ENCODE results near the gene NIM1K. TPM values are rescaled to one million over a fixed set of nuclear protein-coding genes. Genes with fewer than 3 reads are reported as not detected.
"Not testable (repeated sequence)": the region's sequence is repeated elsewhere in the genome, so short reads cannot be mapped to it uniquely, and the experiment has no call there.

NIM1K gene
- total RNA-seq, 3 donors from 2014 or later (not counting 1 experiment from before 2014, with no cell fraction given): 0.28 to 0.40 (median 0.36) TPM

DNA sequence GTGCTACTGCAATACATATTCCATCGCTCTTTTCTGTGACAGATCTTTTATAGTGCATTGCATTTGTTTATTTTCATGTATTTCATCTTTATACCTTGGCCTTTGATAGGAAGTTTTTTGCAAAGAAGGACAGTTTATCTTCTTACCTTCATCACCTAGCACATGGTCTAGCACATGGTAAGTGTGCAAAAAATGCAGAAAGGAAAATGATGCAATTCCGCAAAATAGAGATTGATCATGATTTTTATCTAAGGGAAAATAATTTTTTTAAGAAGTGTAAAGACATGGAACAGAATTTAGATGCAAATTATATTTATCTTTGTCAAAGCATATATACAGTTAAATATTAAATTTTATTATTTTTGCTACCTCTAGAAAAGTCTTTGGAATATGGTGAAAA lies 19.2 kb upstream of the NIM1K start:
- DNase-seq: no peak
- Mint-ChIP-seq H3K27me3 (ENCODE audit: low read depth in 2 of 2) (no peaks in the 10 kb centered on the region), H3K4me1 (peaks cover 8 to 12% of the 10 kb centered on the region in 2 donors), H3K9me3 (no peaks in the 10 kb centered on the region), H3K36me3 (peaks cover 8% of the 10 kb centered on the region), H3K4me3 (no peak overlapping the region), H3K27ac (no peak overlapping the region)
- intact Hi-C loops (cut with micrococcal nuclease): no loop called here
- Histone ChIP-seq H3K27me3 (ENCODE audit: control insufficient read depth, insufficient read depth, low read length) (no peaks in the 10 kb centered on the region), H3K36me3 (ENCODE audit: control insufficient read depth, insufficient read depth, low read length) (peaks cover 33% of the 10 kb centered on the region), H3K4me3 (ENCODE audit: low read length) (no peak overlapping the region), H3K9me3 (ENCODE audit: control insufficient read depth, insufficient read depth, low read length) (no peaks in the 10 kb centered on the region), H3K27ac (ENCODE audit: low read length) (no peak overlapping the region), H3K4me1 (ENCODE audit: control insufficient read depth, insufficient read depth, low read length) (no peaks in the 10 kb centered on the region)
- 100% methylated on average over 1 of the region's 2 CpGs for WGBS (ENCODE audit: insufficient coverage)
- no peak for ATAC-seq
- TF ChIP-seq, protein P1, sequence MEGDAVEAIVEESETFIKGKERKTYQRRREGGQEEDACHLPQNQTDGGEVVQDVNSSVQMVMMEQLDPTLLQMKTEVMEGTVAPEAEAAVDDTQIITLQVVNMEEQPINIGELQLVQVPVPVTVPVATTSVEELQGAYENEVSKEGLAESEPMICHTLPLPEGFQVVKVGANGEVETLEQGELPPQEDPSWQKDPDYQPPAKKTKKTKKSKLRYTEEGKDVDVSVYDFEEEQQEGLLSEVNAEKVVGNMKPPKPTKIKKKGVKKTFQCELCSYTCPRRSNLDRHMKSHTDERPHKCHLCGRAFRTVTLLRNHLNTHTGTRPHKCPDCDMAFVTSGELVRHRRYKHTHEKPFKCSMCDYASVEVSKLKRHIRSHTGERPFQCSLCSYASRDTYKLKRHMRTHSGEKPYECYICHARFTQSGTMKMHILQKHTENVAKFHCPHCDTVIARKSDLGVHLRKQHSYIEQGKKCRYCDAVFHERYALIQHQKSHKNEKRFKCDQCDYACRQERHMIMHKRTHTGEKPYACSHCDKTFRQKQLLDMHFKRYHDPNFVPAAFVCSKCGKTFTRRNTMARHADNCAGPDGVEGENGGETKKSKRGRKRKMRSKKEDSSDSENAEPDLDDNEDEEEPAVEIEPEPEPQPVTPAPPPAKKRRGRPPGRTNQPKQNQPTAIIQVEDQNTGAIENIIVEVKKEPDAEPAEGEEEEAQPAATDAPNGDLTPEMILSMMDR (IDR thresholded peaks at IDR 0.05): no peak

- H3K27me3 ChIP-seq (ENCODE audit: control insufficient read depth, insufficient read depth, low read length): no peaks in the 10 kb centered on the region
- no peaks in the 10 kb centered on the region for H3K9me3 Mint-ChIP-seq
- ATAC-seq: no peak
- H3K4me3 ChIP-seq (ENCODE audit: low read length): no peak overlapping the region
- H3K4me1 Mint-ChIP-seq: peaks cover 0 to 6% of the 10 kb centered on the region in 2 donors
- peak overlapping the region; percentile 22 to 53 for H3K27ac Mint-ChIP-seq
- no peaks in the 10 kb centered on the region for H3K27me3 Mint-ChIP-seq (ENCODE audit: low read depth in 2 of 2)
- no peak overlapping the region for H3K27ac ChIP-seq (ENCODE audit: low read length)
- DNase-seq: no peak
- H3K36me3 ChIP-seq (ENCODE audit: control insufficient read depth, insufficient read depth, low read length): peaks cover 28% of the 10 kb centered on the region
- no peaks in the 10 kb centered on the region for H3K4me1 ChIP-seq (ENCODE audit: control insufficient read depth, insufficient read depth, low read length)
- no peak overlapping the region for H3K4me3 Mint-ChIP-seq
- H3K9me3 ChIP-seq (ENCODE audit: control insufficient read depth, insufficient read depth, low read length): no peaks in the 10 kb centered on the region
- WGBS (ENCODE audit: insufficient coverage): 95% methylated on average over 7 of the region's 7 CpGs
- intact Hi-C loops (cut with micrococcal nuclease): no loop called here
- H3K36me3 Mint-ChIP-seq: peaks cover 8% of the 10 kb centered on the region
- TF ChIP-seq, protein P1 (IDR thresholded peaks at IDR 0.05): no peak
Observed at GRCh38 chr5:43174586-43174985, 17.4 kb upstream of the NIM1K start.

- H3K9me3 Mint-ChIP-seq: no peaks in the 10 kb centered on the region
- DNase-seq (no peak), ATAC-seq (no peak)
- Histone ChIP-seq H3K27ac (ENCODE audit: low read length) (no peak overlapping the region), H3K4me3 (ENCODE audit: low read length) (no peak overlapping the region), H3K4me1 (ENCODE audit: control insufficient read depth, insufficient read depth, low read length) (no peaks in the 10 kb centered on the region), H3K27me3 (ENCODE audit: control insufficient read depth, insufficient read depth, low read length) (no peaks in the 10 kb centered on the region), H3K9me3 (ENCODE audit: control insufficient read depth, insufficient read depth, low read length) (no peaks in the 10 kb centered on the region), H3K36me3 (ENCODE audit: control insufficient read depth, insufficient read depth, low read length) (peaks cover 13% of the 10 kb centered on the region)
- H3K4me1 Mint-ChIP-seq: peaks cover 0 to under 1% of the 10 kb centered on the region in 2 donors
- intact Hi-C loops (cut with micrococcal nuclease): no loop called here
- no peaks in the 10 kb centered on the region for H3K27me3 Mint-ChIP-seq (ENCODE audit: low read depth in 2 of 2)
- no peak overlapping the region for H3K4me3 Mint-ChIP-seq
- peaks cover 3% of the 10 kb centered on the region for H3K36me3 Mint-ChIP-seq
- WGBS (ENCODE audit: insufficient coverage): 92% methylated on average over 6 of the region's 7 CpGs
- H3K27ac Mint-ChIP-seq: peak overlapping the region in 1 of 2 donors; percentile 34
- TF ChIP-seq, protein P1 (IDR thresholded peaks at IDR 0.05): no peak
Observed at GRCh38 chr5:43179836-43180235, 12.2 kb upstream of the NIM1K start.

- intact Hi-C loops (cut with micrococcal nuclease): no loop called here
- ATAC-seq (no peak), DNase-seq (no peak)
- H3K27ac ChIP-seq (ENCODE audit: low read length): no peak overlapping the region
- no peak overlapping the region for H3K4me3 Mint-ChIP-seq
- TF ChIP-seq, protein P1 (IDR thresholded peaks at IDR 0.05): no peak
- H3K27ac Mint-ChIP-seq: no peak overlapping the region
- no peaks in the 10 kb centered on the region for H3K4me1 ChIP-seq (ENCODE audit: control insufficient read depth, insufficient read depth, low read length)
- H3K36me3 ChIP-seq (ENCODE audit: control insufficient read depth, insufficient read depth, low read length): peaks cover 8% of the 10 kb centered on the region
- H3K27me3 ChIP-seq (ENCODE audit: control insufficient read depth, insufficient read depth, low read length): no peaks in the 10 kb centered on the region
- H3K27me3 Mint-ChIP-seq (ENCODE audit: low read depth in 2 of 2): no peaks in the 10 kb centered on the region
- no peaks in the 10 kb centered on the region for H3K9me3 Mint-ChIP-seq
- no peaks in the 10 kb centered on the region for H3K4me1 Mint-ChIP-seq
- WGBS (ENCODE audit: insufficient coverage): 96% methylated on average over 10 of the region's 10 CpGs
- H3K4me3 ChIP-seq (ENCODE audit: low read length): no peak overlapping the region
- H3K9me3 ChIP-seq (ENCODE audit: control insufficient read depth, insufficient read depth, low read length): no peaks in the 10 kb centered on the region
- no peaks in the 10 kb centered on the region for H3K36me3 Mint-ChIP-seq
Observed at GRCh38 chr5:43182421-43182820, 9.6 kb upstream of the NIM1K start.

DNA sequence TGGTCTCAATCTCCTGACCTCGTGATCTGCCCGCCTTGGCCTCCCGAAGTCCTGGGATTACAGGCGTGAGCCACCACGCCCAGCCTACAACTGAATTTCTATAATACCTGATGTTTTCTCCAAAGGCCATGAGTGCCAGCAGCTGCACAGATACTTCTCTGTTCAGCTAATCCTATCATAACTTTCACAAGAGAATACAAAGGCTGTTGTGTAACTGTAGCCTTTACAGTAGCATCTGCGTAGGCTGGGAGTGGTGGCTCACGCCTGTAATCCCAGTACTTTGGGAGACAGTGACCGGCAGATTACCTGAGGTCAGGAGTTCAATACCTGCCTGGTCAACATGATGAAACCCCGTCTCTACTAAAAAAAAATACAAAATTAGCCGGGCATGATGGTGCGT lies 8.9 kb upstream of the NIM1K start:
- H3K27ac ChIP-seq (ENCODE audit: low read length); H3K9me3 ChIP-seq (ENCODE audit: control insufficient read depth, insufficient read depth, low read length); H3K27me3 ChIP-seq (ENCODE audit: control insufficient read depth, insufficient read depth, low read length); H3K27ac Mint-ChIP-seq; intact Hi-C loops (cut with micrococcal nuclease); H3K4me3 Mint-ChIP-seq; H3K36me3 Mint-ChIP-seq; DNase-seq; H3K36me3 ChIP-seq (ENCODE audit: control insufficient read depth, insufficient read depth, low read length); ATAC-seq; H3K27me3 Mint-ChIP-seq (ENCODE audit: low read depth in 2 of 2); H3K4me1 ChIP-seq (ENCODE audit: control insufficient read depth, insufficient read depth, low read length); H3K4me3 ChIP-seq (ENCODE audit: low read length); H3K4me1 Mint-ChIP-seq; H3K9me3 Mint-ChIP-seq: not testable (repeated sequence)
- over 99% methylated on average over 11 of the region's 11 CpGs for WGBS (ENCODE audit: insufficient coverage)

Measured in natural killer cell (primary cell).